Endothelial cell of umbilical vein (primary cell): ENCODE results near the gene NFKBIA. TPM values are rescaled to one million over a fixed set of nuclear protein-coding genes. Genes with fewer than 3 reads are reported as not detected.
A peak's percentile ranks its signal among the peaks of the same experiment; 100 is the strongest.

Experiments used
- BruUV-seq: library from RNA; stranded (reverse); fragments of 400-500 nt; replicated peaks from 2 replicates; lab custom pipeline; 2021; lab: Mats Ljungman, UMichigan
- CTCF ChIA-PET: fragments of 300-600, 350-600 bp; sonication (Branson Sonifier 250); formaldehyde crosslinking; loops from one replicate; lab custom pipeline; 2021; ENCODE audit warnings: antibody characterized with exemption, inconsistent platforms; lab: Charles Lee
- POLR2A ChIA-PET: fragments of 300-600, 350-600 bp; sonication (Branson Sonifier 250); formaldehyde crosslinking; loops from one replicate; lab custom pipeline; 2021; ENCODE audit warnings: antibody characterized with exemption, inconsistent platforms; lab: Charles Lee
- DNase-seq: peaks from one replicate; pipeline ENCODE4 v3.0.0-alpha.2; 2011; ENCODE audit warnings: low read depth, low spot score
- FAIRE-seq: peaks from 2 replicates; lab custom pipeline; 2011; peaks lifted over from hg19 to GRCh38; lab: Jason Lieb, UNC
- H2AFZ ChIP-seq: 2 replicates; pipeline ENCODE4 v1.6.0; 2012; ENCODE audit warnings: low read depth, low read length, control low read depth, inconsistent platforms
- H3K27ac ChIP-seq: 2 replicates; pipeline ENCODE4 v1.5.1; 2011; ENCODE audit warnings: low read depth, mild to moderate bottlenecking, control low read depth, low read length, moderate library complexity; ENCODE audit not compliant: insufficient read depth
- H3K27me3 ChIP-seq, 2 experiments: 2 replicates each; pipeline versions ENCODE4 v1.6.0 to v1.6.1; 2011; ENCODE audit warnings: low read length in 2 of 2, mixed read lengths in 1 of 2; ENCODE audit not compliant: control insufficient read depth in 2 of 2, insufficient read depth in 2 of 2
- H3K36me3 ChIP-seq, 2 experiments: 2 replicates in 1 of 2; 3 replicates in 1 of 2; pipeline ENCODE4 v1.5.1; 2011; ENCODE audit warnings: low read length in 2 of 2, mild to moderate bottlenecking in 1 of 2, moderate library complexity in 1 of 2; ENCODE audit not compliant: control insufficient read depth in 2 of 2, insufficient read depth in 2 of 2; ENCODE audit errors: extremely low read depth in 1 of 2
- H3K4me1 ChIP-seq: 3 replicates; pipeline ENCODE4 v1.5.1; 2011; ENCODE audit warnings: mild to moderate bottlenecking, low read length; ENCODE audit not compliant: control insufficient read depth, insufficient read depth; ENCODE audit errors: extremely low read depth
- H3K4me2 ChIP-seq: 2 replicates; pipeline ENCODE4 v1.6.1; 2011; ENCODE audit warnings: low read length, control low read depth, mixed read lengths; ENCODE audit not compliant: insufficient read depth
- H3K4me3 ChIP-seq, 3 experiments: fragments of 200-600 bp in 1 of 3; sonication (generic), shearing (Covaris generic) in 1 of 3; replicated peaks in 1 of 3; 2 replicates each; pipeline ENCODE4 v1.5.1; 2011 to 2016; ENCODE audit warnings: control low read depth in 3 of 3, low read length in 3 of 3, mild to moderate bottlenecking in 2 of 3, inconsistent platforms in 1 of 3, low read depth in 1 of 3, moderate library complexity in 1 of 3; ENCODE audit not compliant: insufficient read depth in 1 of 3
- H3K79me2 ChIP-seq: 2 replicates; pipeline ENCODE4 v1.6.0; 2012; ENCODE audit warnings: low read length, inconsistent platforms; ENCODE audit not compliant: control insufficient read depth, insufficient read depth
- H3K9ac ChIP-seq: replicated peaks from 2 replicates; pipeline ENCODE3; 2011; ENCODE audit warnings: low read length, control low read depth; ENCODE audit not compliant: insufficient read depth; ENCODE audit errors: extremely low read depth
- H3K9me1 ChIP-seq: replicated peaks from 3 replicates; pipeline ENCODE4 v1.6.0; 2011; ENCODE audit warnings: mild to moderate bottlenecking, low read length; ENCODE audit not compliant: control insufficient read depth, insufficient read depth; ENCODE audit errors: extremely low read depth
- H3K9me3 ChIP-seq: replicated peaks from 2 replicates; pipeline ENCODE4 v1.5.1; 2012; ENCODE audit warnings: low read length, inconsistent platforms; ENCODE audit not compliant: control insufficient read depth, insufficient read depth
- H4K20me1 ChIP-seq: replicated peaks from 2 replicates; pipeline ENCODE3; 2011; ENCODE audit warnings: mild to moderate bottlenecking, low read length; ENCODE audit not compliant: control insufficient read depth, insufficient read depth; ENCODE audit errors: extremely low read depth
- CTCF ChIP-seq, 2 donors: IDR thresholded peaks; 1 replicate in 1 of 2; 2 replicates in 1 of 2; pipeline ENCODE4 v1.5.1; 2011; ENCODE audit warnings: low read length in 2 of 2, mild to moderate bottlenecking in 2 of 2, moderate library complexity in 2 of 2, control low read depth in 1 of 2, inconsistent platforms in 1 of 2, low read depth in 1 of 2; ENCODE audit not compliant: insufficient read depth in 1 of 2; ENCODE audit errors: extremely low read depth in 1 of 2
- EZH2 ChIP-seq: IDR thresholded peaks from 2 replicates; pipeline ENCODE4 v1.6.1; 2012; ENCODE audit warnings: borderline replicate concordance, low read depth, mild to moderate bottlenecking, moderate library complexity, low read length, inconsistent platforms; ENCODE audit not compliant: severe bottlenecking
- FOS ChIP-seq: IDR thresholded peaks from 2 replicates; pipeline ENCODE4 v1.6.1; 2011; ENCODE audit warnings: mild to moderate bottlenecking, low read length, moderate library complexity, borderline replicate concordance; ENCODE audit not compliant: insufficient read depth
- GATA2 ChIP-seq: IDR thresholded peaks from 2 replicates; pipeline ENCODE4 v1.7.0; 2011; ENCODE audit warnings: low read depth, mild to moderate bottlenecking, moderate library complexity, mixed read lengths, low read length; ENCODE audit not compliant: insufficient read length, insufficient read depth
- JUN ChIP-seq: IDR thresholded peaks from 2 replicates; pipeline ENCODE4 v1.6.1; 2011; ENCODE audit warnings: borderline replicate concordance, low read depth; ENCODE audit not compliant: insufficient read length, insufficient read depth
- MYC ChIP-seq: IDR thresholded peaks from one replicate; pipeline ENCODE4 v1.6.1; 2011; ENCODE audit warnings: mild to moderate bottlenecking, low read depth, low read length
- dilution Hi-C: fragments of 300-500 bp; cut with MboI; formaldehyde crosslinking; loops from one replicate; pipeline ENCODE4 v1.15.0; 2019; ENCODE audit warnings: low sequenced_read_pairs; ENCODE audit not compliant: extremely low pct_ligation_motif_present
- intact Hi-C: fragments of 100-400 bp; cut with micrococcal nuclease; formaldehyde crosslinking; loops from one replicate; pipeline ENCODE4 v1.10.0; 2022
- polyA plus RNA-seq, 4 experiments: library from polyadenylated mRNA; depleted of rRNA in 3 of 4; stranded (reverse) in 3 of 4; unstranded in 1 of 4; fragments of >200 nt; gene quantifications; 2 replicates each; pipeline versions ENCODE4 v1.2.1 to v1.2.3, GENCODE V29; 2011 to 2012; ENCODE audit warnings: missing spikeins in 1 of 4
- total RNA-seq: library from RNA; stranded (reverse); gene quantifications from 2 replicates; pipeline ENCODE4 v1.2.3, GENCODE V29; 2021

Gene NFKBIA
- total and polyA plus RNA-seq, 2 donors (not counting 3 experiments of a cell fraction or from before 2014, with no cell fraction given) = 55.7 to 82.8 TPM

DNA sequence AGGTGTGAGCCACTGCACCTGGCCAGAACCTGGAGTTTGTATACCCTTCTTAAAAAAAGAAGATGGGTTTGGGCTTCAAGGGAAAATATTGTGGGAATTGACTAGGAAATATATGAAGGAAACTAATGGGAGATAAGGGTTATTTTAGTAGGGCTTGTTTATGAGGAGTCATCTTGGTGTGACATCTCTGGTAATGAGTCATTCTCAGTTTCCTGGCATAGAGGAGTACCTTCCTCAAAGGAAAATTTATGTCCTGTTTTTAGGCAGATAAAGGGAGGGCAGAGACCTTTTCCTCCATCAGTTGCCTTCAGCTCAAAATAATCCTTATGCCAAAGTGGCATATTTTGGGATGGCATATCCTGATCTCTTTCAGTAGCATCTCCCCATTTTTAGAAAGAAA, 30.6 kb upstream of the NFKBIA start:
- Histone ChIP-seq H3K4me2 (no peak overlapping the region), H3K79me2 (no peaks in the 10 kb centered on the region), H3K36me3 (no peaks in the 10 kb centered on the region), H3K27ac (no peak overlapping the region), H3K27me3 (no peaks in the 10 kb centered on the region), H3K9ac (no peak overlapping the region), H2AFZ (no peak overlapping the region), H4K20me1 (no peaks in the 10 kb centered on the region), H3K9me3 (no peaks in the 10 kb centered on the region), H3K9me1 (no peaks in the 10 kb centered on the region), H3K4me3 (no peak overlapping the region), H3K4me1 (no peaks in the 10 kb centered on the region)
- TF ChIP-seq JUN (no peak), GATA2 (peak; percentile 11), MYC (no peak)
- POLR2A ChIA-PET = no interaction called here
- CTCF ChIA-PET = no interaction called here
- no TSS peak for BruUV-seq
- dilution Hi-C loops = loop anchor here (25.0 kb wide), 1 partner anchor 252 kb away; no protein-coding TSS in a partner anchor
- FAIRE-seq = peak; percentile 8
- intact Hi-C loops = loop anchor here (5.0 kb wide), 1 partner anchor 377 kb away; no protein-coding TSS in a partner anchor
- DNase-seq = no peak

DNA sequence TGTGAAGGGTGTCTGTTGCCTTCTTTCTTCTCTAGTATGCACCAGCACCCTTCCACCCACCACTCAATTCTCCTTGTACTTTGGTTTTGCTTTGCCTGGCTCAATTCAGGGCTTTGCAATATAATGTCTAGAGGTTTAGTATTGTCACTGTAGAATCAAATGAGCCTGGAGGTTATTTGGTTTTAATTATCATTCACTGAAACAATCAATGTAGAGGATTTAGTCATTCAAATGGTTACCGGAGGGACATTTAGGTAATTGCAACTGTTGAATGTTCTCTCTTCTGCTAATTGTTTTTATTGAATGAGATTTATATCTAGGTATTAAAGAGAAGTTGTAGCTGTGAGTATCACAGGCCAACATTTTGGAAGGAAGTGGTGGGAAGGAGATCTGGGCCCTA, 29.3 kb upstream of the NFKBIA start:
- Histone ChIP-seq H3K9me3 (no peaks in the 10 kb centered on the region), H3K9ac (no peak overlapping the region), H3K79me2 (no peaks in the 10 kb centered on the region), H3K9me1 (no peaks in the 10 kb centered on the region), H3K4me1 (no peaks in the 10 kb centered on the region), H3K27me3 (no peaks in the 10 kb centered on the region), H2AFZ (no peak overlapping the region), H4K20me1 (no peaks in the 10 kb centered on the region), H3K4me2 (no peak overlapping the region), H3K27ac (no peak overlapping the region), H3K36me3 (no peaks in the 10 kb centered on the region), H3K4me3 (no peak overlapping the region)
- ChIA-PET POLR2A (no interaction called here), CTCF (no interaction called here)
- DNase-seq (no peak), FAIRE-seq (no peak)
- BruUV-seq = no TSS peak
- TF ChIP-seq FOS (no peak), EZH2 (no peak), CTCF (IDR thresholded peaks at IDR 0.05; ENCODE audit: extremely low read depth in 1 of 2, insufficient read depth in 1 of 2, low read depth in 1 of 2, low read length in 2 of 2) (no peak)
- intact Hi-C loops = no loop called here
- dilution Hi-C loops = loop anchor here (25.0 kb wide), 1 partner anchor 253 kb away; no protein-coding TSS in a partner anchor
